NCI-H345 treated with DMSO at 0.1 percent for 48 hours (cell line): ENCODE measurements around the gene BOD1L1.
"Not testable (repeated sequence)": the region's sequence is repeated elsewhere in the genome, so short reads cannot be mapped to it uniquely, and the experiment has no call there.

Source experiments
- DNase-seq: peaks from one replicate; lab custom pipeline; 2025; ENCODE audit not compliant: unreplicated experiment; lab: John Stamatoyannopoulos, UW

BOD1L1 gene

GRCh38 chr4:13560111-13560510 is 67.4 kb downstream of the BOD1L1 start:
- not testable (repeated sequence) for DNase-seq

GRCh38 chr4:13559413-13559812 is 68.1 kb downstream of the BOD1L1 start:
- DNase-seq, result no peak

- no peak for DNase-seq
Measured at GRCh38 chr4:13558881-13559280, 68.6 kb downstream of the BOD1L1 start.

GRCh38 chr4:13555325-13555724 is 72.2 kb downstream of the BOD1L1 start:
- DNase-seq, result no peak

- no peak for DNase-seq
Measured at GRCh38 chr4:13553081-13553480, 74.4 kb downstream of the BOD1L1 start.

- DNase-seq, result peak; percentile 69
Measured at GRCh38 chr4:13548984-13549546, 78.5 kb downstream of the BOD1L1 start.

- no peak for DNase-seq
Measured at GRCh38 chr4:13548059-13548983, 79.2 kb downstream of the BOD1L1 start.

- DNase-seq, result peak; percentile 62
Measured at GRCh38 chr4:13547485-13548041, 80.0 kb downstream of the BOD1L1 start.

- DNase-seq, result no peak
Measured at GRCh38 chr4:13546941-13547484, 80.5 kb downstream of the BOD1L1 start.

GRCh38 chr4:13546142-13546940 is 81.2 kb downstream of the BOD1L1 start:
- DNase-seq, result no peak

GRCh38 chr4:13545394-13545808 is 82.1 kb downstream of the BOD1L1 start:
- no peak for DNase-seq

- peak; percentile 76 for DNase-seq
Measured at GRCh38 chr4:13544606-13545393, 82.7 kb downstream of the BOD1L1 start.

- no peak for DNase-seq
Measured at GRCh38 chr4:13543839-13544605, 83.5 kb downstream of the BOD1L1 start, which contains the start of gene NKX3-2. TSS of gene NKX3-2 (minus strand) at chr4:13544508. CDS start at chr4:13544414, 94 bp downstream.

- no peak for DNase-seq
Measured at GRCh38 chr4:13543032-13543838, 84.3 kb downstream of the BOD1L1 start.

GRCh38 chr4:13542577-13543031 is 84.9 kb downstream of the BOD1L1 start:
- no peak for DNase-seq

GRCh38 chr4:13541720-13542576 is 85.6 kb downstream of the BOD1L1 start:
- DNase-seq, result no peak

- no peak for DNase-seq
Measured at GRCh38 chr4:13541176-13541604, 86.3 kb downstream of the BOD1L1 start.
